Activated B cell treated with CpG ODN at 0.5 μM for 24 hours (primary cell): ENCODE measurements around the gene AADACL4. TPM values are rescaled to one million over a fixed set of nuclear protein-coding genes. Genes with fewer than 3 reads are reported as not detected.

Experiments
- ATAC-seq: fragments of 200-7000 bp; cut with Tn5 transposase; one replicate; pipeline ENCODE4 v1.10.0; 2021; ENCODE audit warnings: low read depth, mild to moderate bottlenecking, moderate library complexity
- CTCF ChIA-PET: fragments of 350-600 bp; sonication (Branson Sonifier 250); formaldehyde crosslinking; loops from one replicate; lab custom pipeline; 2021; ENCODE audit warnings: antibody characterized with exemption; lab: Charles Lee
- POLR2A ChIA-PET: fragments of 350-600 bp; sonication (Branson Sonifier 250); formaldehyde crosslinking; loops from one replicate; lab custom pipeline; 2021; ENCODE audit warnings: antibody characterized with exemption; lab: Charles Lee
- DNase-seq: peaks from one replicate; pipeline ENCODE4 v3.0.0; 2022
- H3K27ac Mint-ChIP-seq: one replicate; pipeline ENCODE4 v1.8.0; 2020; ENCODE audit warnings: mixed read lengths
- H3K27me3 Mint-ChIP-seq: one replicate; pipeline ENCODE4 v1.8.0; 2021; ENCODE audit warnings: mixed read lengths
- H3K36me3 Mint-ChIP-seq: one replicate; pipeline ENCODE4 v1.8.0; 2021; ENCODE audit warnings: low read depth, mixed read lengths
- H3K4me1 Mint-ChIP-seq: one replicate; pipeline ENCODE4 v1.8.0; 2021; ENCODE audit warnings: mixed read lengths
- H3K4me3 Mint-ChIP-seq: one replicate; pipeline ENCODE4 v1.8.0; 2020; ENCODE audit warnings: mild to moderate bottlenecking, mixed read lengths
- H3K9me3 Mint-ChIP-seq: one replicate; pipeline ENCODE4 v1.8.0; 2020; ENCODE audit warnings: mixed read lengths
- CTCF ChIP-seq: fragments of 200-600 bp; IDR thresholded peaks from one replicate; pipeline ENCODE4 v1.8.0; 2022; ENCODE audit warnings: antibody characterized with exemption, mild to moderate bottlenecking
- intact Hi-C: fragments of 100-400 bp; cut with micrococcal nuclease; formaldehyde crosslinking; loops from one replicate; pipeline ENCODE4 v1.15.1; 2024
- total RNA-seq: library from RNA; stranded (reverse); gene quantifications from 2 replicates; pipeline ENCODE4 v1.2.3, GENCODE V29; 2022

The AADACL4 gene
- total RNA-seq, 1 donor from 2014 or later, result not detected

DNA sequence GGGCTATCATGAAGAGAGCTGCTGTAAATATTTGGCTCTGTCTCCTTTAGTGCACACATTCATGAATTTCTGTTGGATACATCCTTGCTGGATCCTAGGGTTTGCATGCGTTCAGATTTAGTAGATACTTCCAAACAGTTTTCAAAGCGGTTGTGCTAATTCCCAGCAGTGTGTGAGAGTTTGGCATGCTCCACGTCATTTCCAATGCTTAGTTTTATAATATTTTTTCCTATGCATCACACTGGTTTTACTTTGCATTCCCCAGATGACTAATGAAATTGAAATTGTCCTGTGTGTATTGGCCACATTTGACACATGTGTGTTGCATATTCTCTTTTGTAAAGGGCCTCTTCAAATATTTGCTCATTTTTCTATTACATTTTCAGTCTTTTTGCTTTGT, 53.5 kb downstream of the AADACL4 start:
- no peak for ATAC-seq
- Mint-ChIP-seq H3K36me3 (no peaks in the 10 kb centered on the region), H3K4me3 (no peak overlapping the region), H3K27ac (no peak overlapping the region), H3K27me3 (peaks cover 24% of the 10 kb centered on the region), H3K9me3 (peaks cover 4% of the 10 kb centered on the region), H3K4me1 (no peaks in the 10 kb centered on the region)
- no peak for DNase-seq
- no peak for TF ChIP-seq CTCF
- ChIA-PET CTCF (no interaction called here), POLR2A (no interaction called here)
- intact Hi-C loops, result no loop called here

GRCh38 chr1:12703821-12704451, 60.1 kb downstream of the AADACL4 start:
- H3K27me3 Mint-ChIP-seq, result peaks cover 18% of the 10 kb centered on the region
- H3K4me1 Mint-ChIP-seq, result no peaks in the 10 kb centered on the region
- TF ChIP-seq CTCF, result no peak
- ChIA-PET CTCF (no interaction called here), POLR2A (no interaction called here)
- ATAC-seq (no peak), DNase-seq (no peak)
- intact Hi-C loops, result no loop called here
- H3K4me3 Mint-ChIP-seq, result no peak overlapping the region
- H3K9me3 Mint-ChIP-seq, result peaks cover 18% of the 10 kb centered on the region
- no peaks in the 10 kb centered on the region for H3K36me3 Mint-ChIP-seq
- H3K27ac Mint-ChIP-seq, result no peak overlapping the region

DNA sequence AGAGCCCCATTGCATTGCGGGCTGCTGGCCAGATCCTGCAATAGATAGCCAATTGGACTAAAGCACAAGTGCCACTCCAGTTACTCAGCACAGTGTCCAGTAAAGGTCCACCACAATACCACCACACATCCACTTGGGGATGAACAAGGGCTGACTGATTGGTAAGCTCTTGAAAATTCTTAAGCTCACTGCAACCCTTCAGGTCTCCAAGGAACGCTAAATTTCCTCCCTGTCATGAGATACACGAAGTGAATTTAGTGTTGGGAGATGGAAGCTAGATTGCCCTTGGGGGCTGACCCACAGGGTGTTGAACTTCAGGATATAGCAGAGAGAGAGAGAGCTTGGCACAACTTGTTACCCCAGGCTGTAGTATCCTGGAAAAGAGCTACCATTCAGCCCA, 62.2 kb downstream of the AADACL4 start:
- Mint-ChIP-seq H3K27me3 (peaks cover 8% of the 10 kb centered on the region), H3K36me3 (no peaks in the 10 kb centered on the region), H3K4me1 (no peaks in the 10 kb centered on the region), H3K9me3 (peaks cover 15% of the 10 kb centered on the region), H3K27ac (no peak overlapping the region), H3K4me3 (no peak overlapping the region)
- no peak for TF ChIP-seq CTCF
- intact Hi-C loops, result no loop called here
- CTCF ChIA-PET, result no interaction called here
- DNase-seq (no peak), ATAC-seq (no peak)
- POLR2A ChIA-PET, result no interaction called here

DNA sequence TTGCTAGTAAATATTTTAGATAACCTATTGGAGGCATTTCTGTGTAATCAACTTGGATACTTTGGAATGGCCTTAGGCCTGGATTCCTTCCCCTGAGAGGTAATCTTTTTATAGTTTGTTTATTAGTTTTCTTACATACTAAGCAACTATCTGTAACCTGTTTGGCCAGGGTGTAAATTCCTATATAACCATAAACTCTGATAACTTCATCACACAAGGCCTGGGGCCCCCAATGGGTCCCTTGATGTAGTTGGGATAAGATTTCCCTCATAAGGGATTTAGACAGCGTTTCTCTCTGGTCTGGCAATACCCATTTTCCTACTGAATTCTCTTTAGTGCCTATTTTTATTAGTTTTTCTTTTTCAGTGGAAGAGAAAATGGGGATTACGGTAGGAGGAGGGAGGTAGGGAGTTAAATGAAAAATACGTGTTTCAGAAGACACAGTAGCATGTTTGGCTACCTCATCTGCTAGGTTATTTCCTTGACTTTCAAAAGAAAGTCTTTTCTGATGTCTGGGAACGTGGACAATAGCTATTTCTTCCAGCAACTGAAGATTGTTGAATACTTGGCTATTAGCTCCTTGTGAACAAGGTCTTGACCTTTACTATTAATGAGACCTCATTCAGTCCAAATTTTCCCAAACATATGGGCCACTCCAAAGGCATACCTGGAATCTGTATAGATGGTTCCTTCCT, 64.7 kb downstream of the AADACL4 start:
- H3K36me3 Mint-ChIP-seq, result no peaks in the 10 kb centered on the region
- peaks cover 13% of the 10 kb centered on the region for H3K27me3 Mint-ChIP-seq
- H3K27ac Mint-ChIP-seq, result no peak overlapping the region
- H3K4me3 Mint-ChIP-seq, result no peak overlapping the region
- H3K4me1 Mint-ChIP-seq, result no peaks in the 10 kb centered on the region
- ChIA-PET POLR2A (no interaction called here), CTCF (no interaction called here)
- intact Hi-C loops, result no loop called here
- H3K9me3 Mint-ChIP-seq, result peaks cover 12% of the 10 kb centered on the region
- DNase-seq, result no peak
- no peak for TF ChIP-seq CTCF
- no peak for ATAC-seq

DNA sequence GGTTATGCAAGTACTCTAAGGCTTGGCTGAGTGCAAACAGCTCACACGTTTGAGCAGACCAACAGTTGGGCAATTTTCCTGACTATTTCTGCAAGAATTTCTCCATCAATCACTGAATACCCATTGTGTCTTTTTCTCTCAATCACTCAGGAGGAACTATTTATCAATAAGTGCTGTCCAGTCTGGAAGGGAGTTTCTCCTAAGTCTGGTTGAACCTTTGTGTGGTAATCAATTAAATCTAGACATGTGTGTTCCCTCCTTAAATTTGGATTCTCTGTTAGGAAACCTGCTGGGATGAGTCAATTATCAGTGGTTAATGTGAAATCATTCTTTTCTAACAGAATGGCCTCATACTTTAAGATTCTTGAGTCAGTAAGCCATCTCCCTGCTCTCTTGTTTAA, 65.2 kb downstream of the AADACL4 start:
- POLR2A ChIA-PET, result no interaction called here
- H3K4me3 Mint-ChIP-seq, result no peak overlapping the region
- DNase-seq (no peak), ATAC-seq (no peak)
- peaks cover 13% of the 10 kb centered on the region for H3K27me3 Mint-ChIP-seq
- intact Hi-C loops, result no loop called here
- H3K4me1 Mint-ChIP-seq, result no peaks in the 10 kb centered on the region
- H3K36me3 Mint-ChIP-seq, result no peaks in the 10 kb centered on the region
- TF ChIP-seq CTCF, result no peak
- H3K9me3 Mint-ChIP-seq, result peaks cover 9% of the 10 kb centered on the region
- CTCF ChIA-PET, result no interaction called here
- no peak overlapping the region for H3K27ac Mint-ChIP-seq
